NCI-H524 (cell line): ENCODE data around the gene ITGA4.

ENCODE experiments used
- DNase-seq, 2 experiments: peaks; one replicate each; lab custom pipeline; 2025; lab: John Stamatoyannopoulos, UW

ITGA4 gene

GRCh38 chr2:181458871-181459270, 1.7 kb downstream of the ITGA4 start:
- peak in 1 of 2 experiments; percentile 7 for DNase-seq

GRCh38 chr2:181459621-181460021, 2.4 kb downstream of the ITGA4 start:
- DNase-seq: no peak

- no peak for DNase-seq
Observed at GRCh38 chr2:181461056-181461997, 4.1 kb downstream of the ITGA4 start.

GRCh38 chr2:181462033-181462432, 4.8 kb downstream of the ITGA4 start:
- DNase-seq: no peak

GRCh38 chr2:181463588-181463987, 6.4 kb downstream of the ITGA4 start:
- DNase-seq: no peak

- DNase-seq: peak in 1 of 2 experiments; percentile 18
Observed at GRCh38 chr2:181464966-181465365, 7.8 kb downstream of the ITGA4 start.

GRCh38 chr2:181465676-181466375, 8.6 kb downstream of the ITGA4 start:
- DNase-seq: no peak

GRCh38 chr2:181466661-181467576, 9.7 kb downstream of the ITGA4 start:
- DNase-seq: peak; percentile 11 to 45

- peak in 1 of 2 experiments; percentile 12 for DNase-seq
Observed at GRCh38 chr2:181467966-181468707, 11.0 kb downstream of the ITGA4 start.

- DNase-seq: no peak
Observed at GRCh38 chr2:181468811-181469210, 11.6 kb downstream of the ITGA4 start.

- DNase-seq: no peak
Observed at GRCh38 chr2:181471226-181471625, 14.0 kb downstream of the ITGA4 start.

- no peak for DNase-seq
Observed at GRCh38 chr2:181471783-181472182, 14.6 kb downstream of the ITGA4 start.

- DNase-seq: no peak
Observed at GRCh38 chr2:181472990-181473389, 15.8 kb downstream of the ITGA4 start.

- no peak for DNase-seq
Observed at GRCh38 chr2:181474222-181474881, 17.2 kb downstream of the ITGA4 start.

- DNase-seq: no peak
Observed at GRCh38 chr2:181483211-181483610, 26.0 kb downstream of the ITGA4 start.

- DNase-seq: no peak
Observed at GRCh38 chr2:181483876-181484275, 26.7 kb downstream of the ITGA4 start.

GRCh38 chr2:181484851-181485637, 27.9 kb downstream of the ITGA4 start:
- DNase-seq: no peak

- no peak for DNase-seq
Observed at GRCh38 chr2:181485638-181485946, 28.4 kb downstream of the ITGA4 start.

GRCh38 chr2:181499231-181499630, 42.0 kb downstream of the ITGA4 start:
- DNase-seq: no peak

GRCh38 chr2:181500201-181500600, 43.0 kb downstream of the ITGA4 start:
- no peak for DNase-seq
